HCT116 (cell line): ENCODE measurements around the gene ITGA7. TPM values are rescaled to one million over a fixed set of nuclear protein-coding genes. Genes with fewer than 3 reads are reported as not detected.
A peak's percentile ranks its signal among the peaks of the same experiment; 100 is the strongest.

Source experiments
- ATAC-seq: fragments of 200-7000 bp; cut with Tn5 transposase; 2 replicates; pipeline ENCODE4 v1.9.1; 2020; ENCODE audit warnings: mild to moderate bottlenecking, moderate library complexity
- BruUV-seq: library from RNA; stranded (reverse); fragments of 400-500 nt; replicated peaks from 2 replicates; lab custom pipeline; 2021; lab: Mats Ljungman, UMichigan
- CTCF ChIA-PET: fragments of 300-600 bp; sonication (Branson Sonifier 250); formaldehyde crosslinking; loops from one replicate; lab custom pipeline; 2021; ENCODE audit warnings: antibody characterized with exemption; lab: Charles Lee
- POLR2A ChIA-PET: fragments of 300-600, 350-600 bp; sonication (Branson Sonifier 250); formaldehyde crosslinking; loops from one replicate; lab custom pipeline; 2021; ENCODE audit warnings: antibody characterized with exemption; lab: Charles Lee
- RAD21 ChIA-PET, 2 experiments: fragments of 300-600 bp; sonication (Branson Sonifier 250); formaldehyde crosslinking; loops; one replicate each; lab custom pipeline; 2023; ENCODE audit warnings: low total read pairs in 2 of 2; ENCODE audit not compliant: uncharacterized antibody in 2 of 2, unreplicated experiment in 2 of 2, low non-redundant PET in 1 of 2; lab: Charles Lee
- DNase-seq: peaks from one replicate; pipeline ENCODE4 v3.0.0-alpha.2; 2010; ENCODE audit warnings: low read depth, low spot score
- H2AFZ ChIP-seq: fragments of 200-600 bp; shearing (Covaris generic), sonication (generic); 2 replicates; pipeline ENCODE4 v1.6.1; 2017; ENCODE audit warnings: low read depth, mixed run types, mixed read lengths, antibody characterized with exemption, low read length; ENCODE audit not compliant: poor library complexity, severe bottlenecking
- H3K27ac ChIP-seq: 2 replicates; pipeline ENCODE4 v1.5.1; 2012; ENCODE audit warnings: low read depth, low read length
- H3K27me3 ChIP-seq: fragments of 200-600 bp; sonication (generic); 2 replicates; pipeline ENCODE4 v1.6.1; 2016; ENCODE audit warnings: mixed run types, low read length, mixed read lengths; ENCODE audit not compliant: insufficient read depth
- H3K36me3 ChIP-seq, 2 experiments: fragments of 200-500 bp in 1 of 2; fragments of 200-600 bp in 1 of 2; sonication (Bioruptor generic) in 1 of 2; sonication (generic) in 1 of 2; 2 replicates each; pipeline versions ENCODE4 v1.5.1 to v1.6.1; 2014 to 2016; ENCODE audit warnings: low read length in 2 of 2, inconsistent platforms in 1 of 2, mixed read lengths in 1 of 2, mixed run types in 1 of 2; ENCODE audit not compliant: insufficient read depth in 2 of 2, control insufficient read depth in 1 of 2
- H3K4me1 ChIP-seq, 2 experiments: fragments of 200-600 bp in 1 of 2; sonication (generic) in 1 of 2; 2 replicates each; pipeline versions ENCODE4 v1.5.1 to v1.6.1; 2012 to 2017; ENCODE audit warnings: low read length in 2 of 2, inconsistent platforms in 1 of 2, mild to moderate bottlenecking in 1 of 2, mixed read lengths in 1 of 2, mixed run types in 1 of 2, moderate library complexity in 1 of 2; ENCODE audit not compliant: insufficient read depth in 2 of 2, control insufficient read depth in 1 of 2
- H3K4me2 ChIP-seq: fragments of 200-600 bp; sonication (generic); 2 replicates; pipeline ENCODE4 v1.6.1; 2017; ENCODE audit warnings: mixed run types, low read length, mixed read lengths
- H3K4me3 ChIP-seq, 2 experiments: fragments of 200-600 bp in 1 of 2; sonication (generic) in 1 of 2; replicated peaks in 1 of 2; 2 replicates each; pipeline ENCODE4 v1.5.1; 2011 to 2016; ENCODE audit warnings: low read length in 2 of 2, control low read depth in 1 of 2, low read depth in 1 of 2, mild to moderate bottlenecking in 1 of 2, mixed read lengths in 1 of 2, mixed run types in 1 of 2
- H3K79me2 ChIP-seq: fragments of 200-600 bp; sonication (generic); 2 replicates; pipeline ENCODE4 v1.6.1; 2017; ENCODE audit warnings: mild to moderate bottlenecking, mixed run types, low read length, moderate library complexity, mixed read lengths; ENCODE audit not compliant: insufficient read depth
- H3K9ac ChIP-seq: fragments of 200-600 bp; sonication (generic); 2 replicates; pipeline ENCODE4 v1.6.1; 2016; ENCODE audit warnings: low read length, mixed read lengths
- H3K9me2 ChIP-seq: fragments of 200-600 bp; sonication (generic), shearing (Covaris generic); 2 replicates; pipeline ENCODE4 v1.6.1; 2017; ENCODE audit warnings: mixed run types, mild to moderate bottlenecking, moderate library complexity; ENCODE audit not compliant: insufficient read depth
- H3K9me3 ChIP-seq, 2 experiments: fragments of 200-500 bp in 1 of 2; fragments of 200-600 bp in 1 of 2; sonication (Bioruptor generic) in 1 of 2; sonication (generic) in 1 of 2; 2 replicates each; pipeline ENCODE4 v1.6.1; 2014 to 2017; ENCODE audit warnings: low read length in 2 of 2, mixed read lengths in 2 of 2, inconsistent platforms in 1 of 2, low read depth in 1 of 2, mild to moderate bottlenecking in 1 of 2, mixed run types in 1 of 2, moderate library complexity in 1 of 2; ENCODE audit not compliant: control insufficient read depth in 1 of 2, insufficient read depth in 1 of 2
- H4K20me1 ChIP-seq: fragments of 200-600 bp; sonication (generic), shearing (Covaris generic); 2 replicates; pipeline ENCODE4 v1.6.1; 2017; ENCODE audit warnings: mixed run types, mild to moderate bottlenecking, moderate library complexity; ENCODE audit not compliant: insufficient read depth
- FOSL1 ChIP-seq: IDR thresholded peaks from 2 replicates; pipeline ENCODE4 v1.6.1; 2012; ENCODE audit warnings: low read depth
- SIN3A ChIP-seq: IDR thresholded peaks from 2 replicates; pipeline ENCODE4 v1.6.1; 2012; ENCODE audit warnings: low read depth
- TCF7L2 ChIP-seq: IDR thresholded peaks from 2 replicates; pipeline ENCODE4 v1.7.0; 2011; ENCODE audit warnings: borderline replicate concordance, inconsistent platforms; ENCODE audit not compliant: insufficient read depth, insufficient read length; ENCODE audit errors: extremely low read depth
- ZFX ChIP-seq: fragments of 450-650 bp; IDR thresholded peaks from 2 replicates; pipeline ENCODE4 v1.6.1; 2017
- ZNF274 ChIP-seq: fragments of 200-500 bp; sonication (Bioruptor generic); IDR thresholded peaks from 2 replicates; pipeline ENCODE4 v1.6.1; 2014; ENCODE audit warnings: mild to moderate bottlenecking, low read depth, low read length, inconsistent platforms
- intact Hi-C: fragments of 100-400 bp; cut with micrococcal nuclease; formaldehyde crosslinking; loops from 2 replicates; pipeline ENCODE4 v1.10.0; 2022
- total RNA-seq: library from RNA; stranded (reverse); gene quantifications from one replicate; pipeline ENCODE4 v1.2.1, GENCODE V29; 2021; ENCODE audit not compliant: unreplicated experiment
- TF ChIP-seq, protein P1 (sequence below): IDR thresholded peaks from 2 replicates; pipeline ENCODE4 v1.6.1; 2012; ENCODE audit warnings: low read depth

The ITGA7 gene
- total RNA-seq, 1 experiment from 2014 or later, result 17.8 TPM

DNA sequence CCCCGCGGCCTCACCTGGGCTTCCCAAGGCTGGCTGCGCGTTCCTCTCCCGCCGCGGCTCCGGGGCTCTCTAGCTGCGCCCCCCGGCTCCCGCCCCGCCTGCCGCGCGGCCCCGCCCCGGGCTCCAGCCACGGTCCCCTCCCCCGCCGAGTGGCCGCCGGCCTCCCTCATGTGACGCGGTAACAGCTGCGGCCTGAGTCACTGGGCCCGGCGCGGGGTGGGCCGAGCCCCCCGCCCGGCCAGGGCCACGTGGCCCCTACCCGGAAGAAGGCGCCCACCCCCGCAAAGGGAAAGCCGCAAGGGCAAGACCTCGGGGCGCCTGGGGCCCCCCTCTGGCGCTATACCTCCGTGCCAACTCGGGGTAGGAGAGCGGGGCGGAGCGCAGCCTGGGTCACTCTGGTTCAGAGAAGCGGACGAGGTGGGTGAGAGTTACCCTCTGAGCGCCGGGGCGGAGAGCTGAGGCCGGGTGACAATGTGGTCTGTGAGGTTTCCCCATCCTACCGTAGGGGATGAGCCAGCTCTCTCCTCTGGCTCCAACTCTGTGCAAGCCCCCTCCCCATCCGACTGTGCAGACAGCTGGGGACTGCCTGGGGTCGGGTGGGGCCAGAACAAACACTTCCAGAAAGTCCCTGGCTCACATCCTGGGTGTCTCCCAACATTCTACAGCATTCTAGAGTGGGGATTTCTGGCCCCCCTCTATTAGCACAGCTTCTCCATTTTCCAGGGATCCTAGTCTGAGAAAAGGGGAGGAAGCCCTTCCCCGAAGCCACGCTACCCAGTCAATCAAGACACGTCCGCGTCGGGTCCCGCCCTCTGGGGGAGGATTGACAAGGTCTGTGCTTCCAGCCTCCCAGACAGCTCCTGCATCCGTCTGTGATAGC, 21.5 kb upstream of the ITGA7 start, which contains the start of gene CD63 (continued):
- TF ChIP-seq, protein P1, sequence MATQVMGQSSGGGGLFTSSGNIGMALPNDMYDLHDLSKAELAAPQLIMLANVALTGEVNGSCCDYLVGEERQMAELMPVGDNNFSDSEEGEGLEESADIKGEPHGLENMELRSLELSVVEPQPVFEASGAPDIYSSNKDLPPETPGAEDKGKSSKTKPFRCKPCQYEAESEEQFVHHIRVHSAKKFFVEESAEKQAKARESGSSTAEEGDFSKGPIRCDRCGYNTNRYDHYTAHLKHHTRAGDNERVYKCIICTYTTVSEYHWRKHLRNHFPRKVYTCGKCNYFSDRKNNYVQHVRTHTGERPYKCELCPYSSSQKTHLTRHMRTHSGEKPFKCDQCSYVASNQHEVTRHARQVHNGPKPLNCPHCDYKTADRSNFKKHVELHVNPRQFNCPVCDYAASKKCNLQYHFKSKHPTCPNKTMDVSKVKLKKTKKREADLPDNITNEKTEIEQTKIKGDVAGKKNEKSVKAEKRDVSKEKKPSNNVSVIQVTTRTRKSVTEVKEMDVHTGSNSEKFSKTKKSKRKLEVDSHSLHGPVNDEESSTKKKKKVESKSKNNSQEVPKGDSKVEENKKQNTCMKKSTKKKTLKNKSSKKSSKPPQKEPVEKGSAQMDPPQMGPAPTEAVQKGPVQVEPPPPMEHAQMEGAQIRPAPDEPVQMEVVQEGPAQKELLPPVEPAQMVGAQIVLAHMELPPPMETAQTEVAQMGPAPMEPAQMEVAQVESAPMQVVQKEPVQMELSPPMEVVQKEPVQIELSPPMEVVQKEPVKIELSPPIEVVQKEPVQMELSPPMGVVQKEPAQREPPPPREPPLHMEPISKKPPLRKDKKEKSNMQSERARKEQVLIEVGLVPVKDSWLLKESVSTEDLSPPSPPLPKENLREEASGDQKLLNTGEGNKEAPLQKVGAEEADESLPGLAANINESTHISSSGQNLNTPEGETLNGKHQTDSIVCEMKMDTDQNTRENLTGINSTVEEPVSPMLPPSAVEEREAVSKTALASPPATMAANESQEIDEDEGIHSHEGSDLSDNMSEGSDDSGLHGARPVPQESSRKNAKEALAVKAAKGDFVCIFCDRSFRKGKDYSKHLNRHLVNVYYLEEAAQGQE, result no peak
- TF ChIP-seq ZNF274, result no peak
- TF ChIP-seq SIN3A, result no peak
- peak; percentile 53; the same call in 1 of the 2 replicates for TF ChIP-seq ZFX

DNA sequence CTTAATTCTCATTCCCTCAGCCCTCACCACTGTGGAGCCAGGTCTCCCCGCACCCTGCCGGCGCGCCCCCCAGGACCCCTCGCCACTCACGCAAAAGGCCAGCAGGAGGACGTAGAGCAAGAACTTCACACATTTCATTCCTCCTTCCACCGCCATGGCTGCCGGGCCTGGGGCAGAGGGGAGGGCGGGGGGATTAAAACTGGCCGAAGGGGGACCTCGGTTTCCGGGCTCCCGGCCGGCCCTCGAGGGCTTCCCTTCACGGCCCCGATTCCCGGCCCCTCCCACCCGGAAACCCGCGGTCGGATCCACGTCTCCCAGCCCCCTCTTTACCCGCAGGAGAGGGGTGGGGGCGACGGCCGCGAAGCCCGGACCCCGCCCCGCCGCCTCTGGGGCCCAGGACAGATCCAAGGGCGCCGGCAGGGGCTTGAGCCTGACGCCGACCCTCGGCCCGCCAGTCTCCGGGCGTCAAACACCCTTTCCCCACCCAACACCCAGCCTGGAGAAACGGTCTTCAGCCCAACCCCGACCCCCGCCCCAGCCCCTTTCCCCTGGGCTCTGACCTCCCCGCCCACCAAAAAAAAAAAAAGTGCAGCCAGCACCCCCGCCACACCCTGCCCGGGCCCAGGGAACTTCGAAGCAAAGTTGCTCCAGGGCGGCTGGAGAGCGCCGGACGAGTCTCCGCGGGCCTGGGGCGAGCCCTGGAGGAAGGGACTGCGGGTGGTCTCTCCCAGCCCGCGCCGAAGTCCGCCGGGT, 20.7 kb upstream of the ITGA7 start:
- Histone ChIP-seq H3K79me2 (peaks cover 22% of the 10 kb centered on the region), H3K9ac (peak overlapping the region; percentile 93), H3K4me3 (peak overlapping the region; percentile 88 to 96), H3K4me1 (peaks cover 18 to 52% of the 10 kb centered on the region in 2 experiments), H3K4me2 (peak overlapping the region; percentile 95), H3K27ac (peak overlapping the region; percentile 94), H3K9me2 (no peaks in the 10 kb centered on the region), H2AFZ (no peak overlapping the region), H3K36me3 (peaks cover 9 to 35% of the 10 kb centered on the region in 2 experiments; a peak in 3 of 4 replicates), H4K20me1 (no peaks in the 10 kb centered on the region), H3K27me3 (no peaks in the 10 kb centered on the region), H3K9me3 (no peaks in the 10 kb centered on the region)
- ChIA-PET POLR2A (interaction anchor here (0.7 to 2.3 kb wide), 5 partner anchors 10 to 945 kb away, joined by 3 to 24 read pairs (median 4); partner anchors contain the start of genes DNAJC14, ORMDL2 and SARNP), CTCF (interaction anchor here (1.2 to 1.9 kb wide), 6 partner anchors 8 to 461 kb away, joined by 3 to 48 read pairs (median 6); partner anchors contain the start of genes RDH5 and SMARCC2), RAD21 (interaction anchor here in 1 of 2 experiments (1.8 kb wide), 1 partner anchor 10 kb away, joined by 7 read pairs; no protein-coding TSS in a partner anchor)
- DNase-seq (no peak), ATAC-seq (peak; percentile 33)
- intact Hi-C loops, result no loop called here
- BruUV-seq, result no TSS peak
- no peak for TF ChIP-seq FOSL1
- peak; percentile 47 for TF ChIP-seq TCF7L2
